IMR-90 (cell line): Measurements from ENCODE around the gene PKM.

Experiments
- BHLHE40 ChIP-seq: fragments of 150-350 bp; IDR thresholded peaks from 2 replicates; pipeline ENCODE4 v1.6.1; 2016; ENCODE audit warnings: mild to moderate bottlenecking, low read depth, low read length
- CEBPB ChIP-seq: IDR thresholded peaks from 2 replicates; pipeline ENCODE4 v1.6.1; 2012; ENCODE audit warnings: low read depth, low read length, improper control_type of control experiment
- MXI1 ChIP-seq: IDR thresholded peaks from 2 replicates; pipeline ENCODE4 v1.6.1; 2012; ENCODE audit warnings: low read depth, mild to moderate bottlenecking, low read length, moderate library complexity, borderline replicate concordance
- POLR2A ChIP-seq: IDR thresholded peaks from 2 replicates; pipeline ENCODE4 v1.6.1; 2012; ENCODE audit warnings: mild to moderate bottlenecking, low read depth, low read length
- SMC3 ChIP-seq: fragments of 150-350 bp; IDR thresholded peaks from 2 replicates; pipeline ENCODE4 v1.6.1; 2016; ENCODE audit warnings: low read depth, mild to moderate bottlenecking, antibody characterized with exemption, low read length, moderate library complexity
- TF ChIP-seq, protein P1 (sequence below): conservative IDR thresholded peaks from 2 replicates; pipeline ENCODE4 v1.5.1; 2012; ENCODE audit warnings: mild to moderate bottlenecking, low read depth, low read length, improper control_type of control experiment
- TF ChIP-seq, protein P2 (sequence below): fragments of 150-350 bp; IDR thresholded peaks from 2 replicates; pipeline ENCODE4 v1.6.1; 2017; ENCODE audit warnings: mild to moderate bottlenecking, antibody characterized with exemption, low read length, low read depth

- TF ChIP-seq, protein P1, sequence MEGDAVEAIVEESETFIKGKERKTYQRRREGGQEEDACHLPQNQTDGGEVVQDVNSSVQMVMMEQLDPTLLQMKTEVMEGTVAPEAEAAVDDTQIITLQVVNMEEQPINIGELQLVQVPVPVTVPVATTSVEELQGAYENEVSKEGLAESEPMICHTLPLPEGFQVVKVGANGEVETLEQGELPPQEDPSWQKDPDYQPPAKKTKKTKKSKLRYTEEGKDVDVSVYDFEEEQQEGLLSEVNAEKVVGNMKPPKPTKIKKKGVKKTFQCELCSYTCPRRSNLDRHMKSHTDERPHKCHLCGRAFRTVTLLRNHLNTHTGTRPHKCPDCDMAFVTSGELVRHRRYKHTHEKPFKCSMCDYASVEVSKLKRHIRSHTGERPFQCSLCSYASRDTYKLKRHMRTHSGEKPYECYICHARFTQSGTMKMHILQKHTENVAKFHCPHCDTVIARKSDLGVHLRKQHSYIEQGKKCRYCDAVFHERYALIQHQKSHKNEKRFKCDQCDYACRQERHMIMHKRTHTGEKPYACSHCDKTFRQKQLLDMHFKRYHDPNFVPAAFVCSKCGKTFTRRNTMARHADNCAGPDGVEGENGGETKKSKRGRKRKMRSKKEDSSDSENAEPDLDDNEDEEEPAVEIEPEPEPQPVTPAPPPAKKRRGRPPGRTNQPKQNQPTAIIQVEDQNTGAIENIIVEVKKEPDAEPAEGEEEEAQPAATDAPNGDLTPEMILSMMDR = no peak
- no peak for TF ChIP-seq POLR2A
- TF ChIP-seq BHLHE40 = no peak
- TF ChIP-seq MXI1 = no peak
- no peak for TF ChIP-seq SMC3
- no peak for TF ChIP-seq CEBPB
- TF ChIP-seq, protein P2, sequence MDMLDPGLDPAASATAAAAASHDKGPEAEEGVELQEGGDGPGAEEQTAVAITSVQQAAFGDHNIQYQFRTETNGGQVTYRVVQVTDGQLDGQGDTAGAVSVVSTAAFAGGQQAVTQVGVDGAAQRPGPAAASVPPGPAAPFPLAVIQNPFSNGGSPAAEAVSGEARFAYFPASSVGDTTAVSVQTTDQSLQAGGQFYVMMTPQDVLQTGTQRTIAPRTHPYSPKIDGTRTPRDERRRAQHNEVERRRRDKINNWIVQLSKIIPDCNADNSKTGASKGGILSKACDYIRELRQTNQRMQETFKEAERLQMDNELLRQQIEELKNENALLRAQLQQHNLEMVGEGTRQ = no peak
These were observed 69.4 kb downstream of the PKM start for GRCh38 chr15:72161361-72162132.
